Measurements from ENCODE around the gene PTP4A1.
"Not testable (repeated sequence)": the region's sequence is repeated elsewhere in the genome, so short reads cannot be mapped to it uniquely, and the experiment has no call there.

The PTP4A1 gene

GRCh38 chr6:63582579-63583231 is 10.4 kb downstream of the PTP4A1 start:
- no peak for ATAC-seq
- DNase-seq, result no peak

- DNase-seq (no peak), ATAC-seq (no peak)
Measured at GRCh38 chr6:63584125-63584514, 11.8 kb downstream of the PTP4A1 start.

- ATAC-seq (no peak), DNase-seq (no peak)
Measured at GRCh38 chr6:63584566-63584965, 12.3 kb downstream of the PTP4A1 start.

- DNase-seq, ATAC-seq: not testable (repeated sequence)
Measured at GRCh38 chr6:63585652-63586051, 13.4 kb downstream of the PTP4A1 start.

- DNase-seq (no peak), ATAC-seq (no peak)
Measured at GRCh38 chr6:63589952-63590411, 17.7 kb downstream of the PTP4A1 start.

GRCh38 chr6:63592886-63593285 is 20.6 kb downstream of the PTP4A1 start:
- no peak for DNase-seq
- ATAC-seq, result no peak

GRCh38 chr6:63597141-63598048 is 25.1 kb downstream of the PTP4A1 start:
- ATAC-seq, result no peak
- no peak for DNase-seq

- peak; percentile 99 for ATAC-seq
- DNase-seq, result peak; percentile 70
Measured at GRCh38 chr6:63598049-63599036, 26.1 kb downstream of the PTP4A1 start.

- DNase-seq (no peak), ATAC-seq (no peak)
Measured at GRCh38 chr6:63599243-63599642, 27.0 kb downstream of the PTP4A1 start.

GRCh38 chr6:63600136-63600535 is 27.9 kb downstream of the PTP4A1 start:
- DNase-seq, result no peak
- ATAC-seq, result no peak

GRCh38 chr6:63609231-63609630 is 37.0 kb downstream of the PTP4A1 start:
- DNase-seq (no peak), ATAC-seq (no peak)

GRCh38 chr6:63610944-63611343 is 38.7 kb downstream of the PTP4A1 start:
- no peak for DNase-seq
- ATAC-seq, result no peak

- ATAC-seq, result no peak
- no peak for DNase-seq
Measured at GRCh38 chr6:63611560-63611959, 39.3 kb downstream of the PTP4A1 start.

GRCh38 chr6:63615590-63615989 is 43.3 kb downstream of the PTP4A1 start:
- DNase-seq (no peak), ATAC-seq (no peak)

Measured in stimulated activated naive CD8-positive, alpha-beta T cell treated with anti-CD3 and anti-CD28 coated beads, Interleukin-15, Interleukin-2, amounts not matched to agents 100 U/mL and 50 U/mL, for 24 hours (primary cell).